SH-SY5Y (cell line): ENCODE measurements around the gene DBN1.

Experiments used
- GATA2 ChIP-seq: IDR thresholded peaks from 2 replicates; pipeline ENCODE4 v1.6.1; 2011; ENCODE audit warnings: mild to moderate bottlenecking, low read depth, low read length
- GATA3 ChIP-seq: IDR thresholded peaks from 2 replicates; pipeline ENCODE4 v1.6.1; 2011; ENCODE audit warnings: low read depth, mild to moderate bottlenecking, low read length, moderate library complexity

DBN1 gene

GRCh38 chr5:177499842-177500241 lies 26.4 kb upstream of the DBN1 start:
- TF ChIP-seq GATA3: no peak
- TF ChIP-seq GATA2: no peak

- no peak for TF ChIP-seq GATA3
- TF ChIP-seq GATA2: no peak
These were observed 24.8 kb upstream of the DBN1 start for GRCh38 chr5:177498013-177498787.

- TF ChIP-seq GATA3 (no peak), GATA2 (no peak)
These were observed 24.0 kb upstream of the DBN1 start, which contains the start of gene PDLIM7 for GRCh38 chr5:177497292-177498012. Gene PDLIM7, minus strand, starts transcription at chr5:177497604. Its CDS starts 1,092 bp downstream, at chr5:177496512.

GRCh38 chr5:177496727-177497291 lies 23.4 kb upstream of the DBN1 start:
- TF ChIP-seq GATA2 (no peak), GATA3 (no peak)

- TF ChIP-seq GATA3: no peak
- no peak for TF ChIP-seq GATA2
These were observed 22.8 kb upstream of the DBN1 start for GRCh38 chr5:177496070-177496726.

- TF ChIP-seq GATA2 (no peak), GATA3 (no peak)
These were observed 22.0 kb upstream of the DBN1 start for GRCh38 chr5:177495243-177496060.

- TF ChIP-seq GATA2: no peak
- no peak for TF ChIP-seq GATA3
These were observed 21.1 kb upstream of the DBN1 start for GRCh38 chr5:177494346-177495195.

- no peak for TF ChIP-seq GATA2
- TF ChIP-seq GATA3: no peak
These were observed 20.4 kb upstream of the DBN1 start for GRCh38 chr5:177493795-177494345.

- TF ChIP-seq GATA2: no peak
These were observed 19.4 kb upstream of the DBN1 start for GRCh38 chr5:177492841-177493240.

- TF ChIP-seq GATA2 (no peak), GATA3 (no peak)
These were observed 18.7 kb upstream of the DBN1 start for GRCh38 chr5:177491983-177492746.

GRCh38 chr5:177491429-177491945 lies 18.1 kb upstream of the DBN1 start:
- TF ChIP-seq GATA3: no peak
- TF ChIP-seq GATA2: no peak

GRCh38 chr5:177490992-177491391 lies 17.6 kb upstream of the DBN1 start:
- TF ChIP-seq GATA3 (no peak), GATA2 (no peak)
